Endothelial cell of umbilical vein (primary cell): ENCODE measurements around the gene LGALSL. TPM values are rescaled to one million over a fixed set of nuclear protein-coding genes. Genes with fewer than 3 reads are reported as not detected.

Source experiments
- BruUV-seq: library from RNA; stranded (reverse); fragments of 400-500 nt; replicated peaks from 2 replicates; lab custom pipeline; 2021; lab: Mats Ljungman, UMichigan
- CTCF ChIA-PET: fragments of 300-600, 350-600 bp; sonication (Branson Sonifier 250); formaldehyde crosslinking; loops from one replicate; lab custom pipeline; 2021; ENCODE audit warnings: antibody characterized with exemption, inconsistent platforms; lab: Charles Lee
- POLR2A ChIA-PET: fragments of 300-600, 350-600 bp; sonication (Branson Sonifier 250); formaldehyde crosslinking; loops from one replicate; lab custom pipeline; 2021; ENCODE audit warnings: antibody characterized with exemption, inconsistent platforms; lab: Charles Lee
- DNase-seq: peaks from one replicate; pipeline ENCODE4 v3.0.0-alpha.2; 2011; ENCODE audit warnings: low read depth, low spot score
- FAIRE-seq: peaks from 2 replicates; lab custom pipeline; 2011; peaks lifted over from hg19 to GRCh38; lab: Jason Lieb, UNC
- H2AFZ ChIP-seq: 2 replicates; pipeline ENCODE4 v1.6.0; 2012; ENCODE audit warnings: low read depth, low read length, control low read depth, inconsistent platforms
- H3K27ac ChIP-seq: 2 replicates; pipeline ENCODE4 v1.5.1; 2011; ENCODE audit warnings: low read depth, mild to moderate bottlenecking, control low read depth, low read length, moderate library complexity; ENCODE audit not compliant: insufficient read depth
- H3K27me3 ChIP-seq, 2 experiments: 2 replicates each; pipeline versions ENCODE4 v1.6.0 to v1.6.1; 2011; ENCODE audit warnings: low read length in 2 of 2, mixed read lengths in 1 of 2; ENCODE audit not compliant: control insufficient read depth in 2 of 2, insufficient read depth in 2 of 2
- H3K36me3 ChIP-seq, 2 experiments: 2 replicates in 1 of 2; 3 replicates in 1 of 2; pipeline ENCODE4 v1.5.1; 2011; ENCODE audit warnings: low read length in 2 of 2, mild to moderate bottlenecking in 1 of 2, moderate library complexity in 1 of 2; ENCODE audit not compliant: control insufficient read depth in 2 of 2, insufficient read depth in 2 of 2; ENCODE audit errors: extremely low read depth in 1 of 2
- H3K4me1 ChIP-seq: 3 replicates; pipeline ENCODE4 v1.5.1; 2011; ENCODE audit warnings: mild to moderate bottlenecking, low read length; ENCODE audit not compliant: control insufficient read depth, insufficient read depth; ENCODE audit errors: extremely low read depth
- H3K4me2 ChIP-seq: 2 replicates; pipeline ENCODE4 v1.6.1; 2011; ENCODE audit warnings: low read length, control low read depth, mixed read lengths; ENCODE audit not compliant: insufficient read depth
- H3K4me3 ChIP-seq, 3 experiments: fragments of 200-600 bp in 1 of 3; sonication (generic), shearing (Covaris generic) in 1 of 3; replicated peaks in 1 of 3; 2 replicates each; pipeline ENCODE4 v1.5.1; 2011 to 2016; ENCODE audit warnings: control low read depth in 3 of 3, low read length in 3 of 3, mild to moderate bottlenecking in 2 of 3, inconsistent platforms in 1 of 3, low read depth in 1 of 3, moderate library complexity in 1 of 3; ENCODE audit not compliant: insufficient read depth in 1 of 3
- H3K79me2 ChIP-seq: 2 replicates; pipeline ENCODE4 v1.6.0; 2012; ENCODE audit warnings: low read length, inconsistent platforms; ENCODE audit not compliant: control insufficient read depth, insufficient read depth
- H3K9ac ChIP-seq: replicated peaks from 2 replicates; pipeline ENCODE3; 2011; ENCODE audit warnings: low read length, control low read depth; ENCODE audit not compliant: insufficient read depth; ENCODE audit errors: extremely low read depth
- H3K9me1 ChIP-seq: replicated peaks from 3 replicates; pipeline ENCODE4 v1.6.0; 2011; ENCODE audit warnings: mild to moderate bottlenecking, low read length; ENCODE audit not compliant: control insufficient read depth, insufficient read depth; ENCODE audit errors: extremely low read depth
- H3K9me3 ChIP-seq: replicated peaks from 2 replicates; pipeline ENCODE4 v1.5.1; 2012; ENCODE audit warnings: low read length, inconsistent platforms; ENCODE audit not compliant: control insufficient read depth, insufficient read depth
- H4K20me1 ChIP-seq: replicated peaks from 2 replicates; pipeline ENCODE3; 2011; ENCODE audit warnings: mild to moderate bottlenecking, low read length; ENCODE audit not compliant: control insufficient read depth, insufficient read depth; ENCODE audit errors: extremely low read depth
- CTCF ChIP-seq, 2 donors: IDR thresholded peaks; 1 replicate in 1 of 2; 2 replicates in 1 of 2; pipeline ENCODE4 v1.5.1; 2011; ENCODE audit warnings: low read length in 2 of 2, mild to moderate bottlenecking in 2 of 2, moderate library complexity in 2 of 2, control low read depth in 1 of 2, inconsistent platforms in 1 of 2, low read depth in 1 of 2; ENCODE audit not compliant: insufficient read depth in 1 of 2; ENCODE audit errors: extremely low read depth in 1 of 2
- EZH2 ChIP-seq: IDR thresholded peaks from 2 replicates; pipeline ENCODE4 v1.6.1; 2012; ENCODE audit warnings: borderline replicate concordance, low read depth, mild to moderate bottlenecking, moderate library complexity, low read length, inconsistent platforms; ENCODE audit not compliant: severe bottlenecking
- JUN ChIP-seq: IDR thresholded peaks from 2 replicates; pipeline ENCODE4 v1.6.1; 2011; ENCODE audit warnings: borderline replicate concordance, low read depth; ENCODE audit not compliant: insufficient read length, insufficient read depth
- POLR2A ChIP-seq: IDR thresholded peaks from 2 replicates; pipeline ENCODE4 v1.6.1; 2012; ENCODE audit warnings: low read depth, mild to moderate bottlenecking, control low read depth, low read length
- POLR2AphosphoS5 ChIP-seq: IDR thresholded peaks from 2 replicates; pipeline ENCODE4 v1.6.1; 2012; ENCODE audit warnings: low read depth, mild to moderate bottlenecking, control low read depth, low read length, moderate library complexity; ENCODE audit not compliant: insufficient read depth
- dilution Hi-C: fragments of 300-500 bp; cut with MboI; formaldehyde crosslinking; loops from one replicate; pipeline ENCODE4 v1.15.0; 2019; ENCODE audit warnings: low sequenced_read_pairs; ENCODE audit not compliant: extremely low pct_ligation_motif_present
- intact Hi-C: fragments of 100-400 bp; cut with micrococcal nuclease; formaldehyde crosslinking; loops from one replicate; pipeline ENCODE4 v1.10.0; 2022
- polyA plus RNA-seq, 4 experiments: library from polyadenylated mRNA; depleted of rRNA in 3 of 4; stranded (reverse) in 3 of 4; unstranded in 1 of 4; fragments of >200 nt; gene quantifications; 2 replicates each; pipeline versions ENCODE4 v1.2.1 to v1.2.3, GENCODE V29; 2011 to 2012; ENCODE audit warnings: missing spikeins in 1 of 4
- total RNA-seq: library from RNA; stranded (reverse); gene quantifications from 2 replicates; pipeline ENCODE4 v1.2.3, GENCODE V29; 2021

LGALSL gene
- total and polyA plus RNA-seq, 2 donors (not counting 3 experiments of a cell fraction or from before 2014, with no cell fraction given), result 2.3 to 2.6 TPM

- ChIA-PET CTCF (interaction anchor here (1.2 to 3.3 kb wide), 4 partner anchors 15 to 172 kb away, joined by 3 to 15 read pairs (median 7); no protein-coding TSS in a partner anchor), POLR2A (no interaction called here)
- dilution Hi-C loops (no loop called here), intact Hi-C loops (no loop called here)
- no peaks in the 10 kb centered on the region for H3K9me3 ChIP-seq
- no peak overlapping the region for H3K4me3 ChIP-seq
- H3K9ac ChIP-seq, result no peak overlapping the region
- H3K4me2 ChIP-seq, result no peak overlapping the region
- no peak for FAIRE-seq
- no peak overlapping the region for H3K27ac ChIP-seq
- TF ChIP-seq EZH2, result no peak
- no peak for TF ChIP-seq POLR2A
- TF ChIP-seq CTCF (IDR thresholded peaks at IDR 0.05; ENCODE audit: extremely low read depth in 1 of 2, insufficient read depth in 1 of 2, low read depth in 1 of 2, low read length in 2 of 2), result no peak
- TF ChIP-seq POLR2AphosphoS5, result no peak
- TF ChIP-seq JUN, result no peak
- H3K79me2 ChIP-seq, result no peaks in the 10 kb centered on the region
- DNase-seq, result no peak
- no peak overlapping the region for H2AFZ ChIP-seq
- no peaks in the 10 kb centered on the region for H3K4me1 ChIP-seq
- H3K27me3 ChIP-seq, result peaks cover 25 to 31% of the 10 kb centered on the region in 2 experiments
- BruUV-seq, result no TSS peak
- H3K36me3 ChIP-seq, result no peaks in the 10 kb centered on the region
- no peaks in the 10 kb centered on the region for H4K20me1 ChIP-seq
- H3K9me1 ChIP-seq, result no peaks in the 10 kb centered on the region
Measured at GRCh38 chr2:64502860-64503259, 48.9 kb downstream of the LGALSL start.
